ENCODE measurements around the gene LCE7A.

Gene LCE7A, protein sequence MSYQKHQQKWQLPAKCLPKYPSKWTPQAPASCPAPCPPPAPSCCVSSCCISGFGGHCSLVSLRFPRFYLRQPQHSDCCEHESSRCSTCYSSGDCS

DNA sequence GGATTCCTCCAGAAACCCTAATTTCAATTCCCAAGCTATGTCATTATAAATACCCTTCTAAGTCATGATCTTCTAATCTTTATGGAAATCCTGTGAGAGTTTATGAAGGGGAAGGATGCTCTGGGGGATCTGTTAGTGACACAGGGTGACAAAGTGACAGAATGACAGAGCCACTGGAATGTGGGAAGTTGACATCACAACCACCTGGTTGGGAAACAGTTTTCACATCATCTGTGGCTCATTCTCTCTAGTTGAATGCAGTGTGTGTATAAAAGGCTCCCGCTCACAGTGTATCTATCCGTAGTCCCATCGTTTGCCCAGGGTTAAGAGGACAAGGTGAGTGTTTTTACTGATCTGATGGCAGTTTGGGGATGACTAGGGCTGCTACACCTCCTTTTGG lies at the start of gene LCE7A:
LCE7A (plus strand) TSS at position 301 of the 400 bp plus-strand sequence. CDS start 702 bp downstream, outside the sequence.
- no peak for DNase-seq (ENCODE audit: low spot score)

GRCh38 chr1:152811050-152811449 lies 48.7 kb upstream of the LCE7A start:
- DNase-seq (ENCODE audit: low spot score): no peak

DNA sequence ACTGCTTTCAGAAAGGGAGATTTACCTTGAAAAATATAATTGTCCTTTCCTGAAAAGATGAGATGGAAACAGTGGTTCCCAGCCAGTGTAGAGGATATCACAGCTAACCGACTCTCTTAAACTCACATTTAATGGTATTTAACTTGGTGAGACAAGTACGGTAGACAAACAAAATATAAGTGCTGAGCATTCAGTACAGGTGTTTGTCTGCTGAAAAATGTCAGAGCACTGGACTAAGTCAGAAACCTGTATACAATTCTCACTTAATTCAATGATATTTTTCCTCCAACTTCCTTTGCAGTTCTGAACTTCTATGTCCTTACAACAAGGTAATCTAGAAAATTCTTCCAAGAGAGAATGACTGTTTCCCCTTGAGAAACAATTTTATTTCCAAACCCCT lies 48.1 kb upstream of the LCE7A start, which contains the start of gene LCE1B:
LCE1B (plus strand) TSS at position 301 of the 400 bp plus-strand sequence. CDS start 476 bp downstream, outside the sequence.
- DNase-seq (ENCODE audit: low spot score): no peak

DNA sequence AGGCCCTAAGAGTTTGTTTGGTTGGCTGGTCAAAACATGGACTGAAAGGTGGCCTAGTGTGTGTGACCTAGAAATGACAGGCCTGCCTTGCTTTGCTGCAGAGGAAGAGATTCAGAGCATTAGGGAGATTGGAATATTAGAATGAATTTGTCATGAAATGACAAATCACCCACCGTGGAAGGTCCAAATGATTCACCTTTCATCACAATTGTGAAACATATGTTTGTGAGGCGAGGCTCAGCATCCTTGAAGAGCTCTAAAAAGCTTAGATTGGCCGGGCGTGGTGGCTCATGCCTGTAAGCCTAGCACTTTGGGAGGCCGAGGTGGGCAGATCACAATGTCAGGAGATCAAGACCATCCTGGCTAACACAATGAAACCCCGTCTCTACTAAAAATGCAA lies 42.5 kb upstream of the LCE7A start:
- DNase-seq (ENCODE audit: low spot score): no peak

DNA sequence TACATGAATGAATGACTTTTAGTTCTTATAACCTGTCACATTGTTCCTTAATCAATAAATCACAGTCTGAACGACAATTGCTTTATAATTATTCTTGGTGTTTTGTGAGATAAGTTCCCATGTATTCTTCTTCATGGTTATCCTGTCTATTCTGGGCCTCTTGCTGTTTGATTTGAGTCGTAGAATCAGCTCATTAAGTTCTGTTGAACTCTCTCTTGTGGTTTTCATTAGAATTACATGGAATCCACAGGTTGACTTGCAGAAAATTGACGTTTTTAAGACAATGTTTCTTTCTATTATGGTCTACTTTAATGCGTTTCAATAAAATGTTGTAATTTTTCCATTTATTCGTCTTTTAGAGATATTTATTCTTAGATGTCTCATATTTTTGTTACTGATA lies 36.5 kb upstream of the LCE7A start:
- DNase-seq (ENCODE audit: low spot score): no peak

- no peak for DNase-seq (ENCODE audit: low spot score)
Measured at GRCh38 chr1:152824964-152825363, 34.8 kb upstream of the LCE7A start.

- DNase-seq (ENCODE audit: low spot score): no peak
Measured at GRCh38 chr1:152827173-152827572, 32.6 kb upstream of the LCE7A start, which contains the start of gene LCE1A. TSS of gene LCE1A (plus strand) at chr1:152827473. CDS start at chr1:152827473, 0 bp downstream.

GRCh38 chr1:152836870-152837269 lies 22.9 kb upstream of the LCE7A start:
- DNase-seq (ENCODE audit: low spot score): no peak

DNA sequence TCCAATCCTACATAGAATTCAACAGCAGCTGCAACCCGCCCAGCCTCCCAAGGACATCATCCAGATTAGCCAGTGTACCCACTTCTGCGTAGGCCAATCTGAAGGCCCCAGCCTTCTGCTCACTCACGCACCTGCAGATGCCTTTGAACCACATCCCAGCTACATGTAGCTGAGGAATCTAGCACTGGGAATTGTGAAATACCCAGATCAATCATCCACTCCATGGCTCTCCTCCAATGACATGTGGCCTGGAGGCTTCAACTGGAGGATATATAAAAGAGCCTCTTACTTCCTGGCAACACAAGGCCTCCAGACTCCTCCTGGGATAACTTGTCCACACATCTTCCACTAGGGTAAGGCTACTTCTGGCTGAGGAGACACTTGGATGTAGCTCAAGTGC lies 17.2 kb upstream of the LCE7A start, which contains the start of gene LCE6A:
LCE6A (plus strand) TSS at position 301 of the 400 bp plus-strand sequence. CDS start 665 bp downstream, outside the sequence.
- DNase-seq (ENCODE audit: low spot score): no peak

- no peak for DNase-seq (ENCODE audit: low spot score)
Measured at GRCh38 chr1:152855661-152856060, 4.1 kb upstream of the LCE7A start.

DNA sequence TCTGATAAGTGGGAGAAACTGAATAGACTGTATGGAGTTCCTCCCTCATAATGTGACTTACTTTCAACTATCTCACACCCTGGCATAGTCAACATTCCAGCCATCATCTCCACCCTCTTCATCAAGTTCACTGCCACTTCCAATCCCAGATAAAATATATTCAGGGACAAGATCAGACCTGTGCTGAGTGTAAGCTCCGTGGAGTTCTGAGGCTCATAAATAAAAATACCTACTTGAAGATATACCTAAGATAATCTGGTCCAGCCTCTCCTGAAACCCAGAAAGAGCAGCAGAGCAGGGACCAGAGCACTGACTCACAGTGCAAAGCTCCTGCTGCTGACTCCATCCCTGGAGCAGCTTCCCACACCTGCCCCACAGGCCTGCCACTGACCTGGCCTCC lies 1.7 kb upstream of the LCE7A start:
- DNase-seq (ENCODE audit: low spot score): no peak

- DNase-seq (ENCODE audit: low spot score): no peak
Measured at GRCh38 chr1:152860129-152860528, 333 bp downstream of the LCE7A start.

- DNase-seq (ENCODE audit: low spot score): no peak
Measured at GRCh38 chr1:152861374-152861773, 1.6 kb downstream of the LCE7A start.

DNA sequence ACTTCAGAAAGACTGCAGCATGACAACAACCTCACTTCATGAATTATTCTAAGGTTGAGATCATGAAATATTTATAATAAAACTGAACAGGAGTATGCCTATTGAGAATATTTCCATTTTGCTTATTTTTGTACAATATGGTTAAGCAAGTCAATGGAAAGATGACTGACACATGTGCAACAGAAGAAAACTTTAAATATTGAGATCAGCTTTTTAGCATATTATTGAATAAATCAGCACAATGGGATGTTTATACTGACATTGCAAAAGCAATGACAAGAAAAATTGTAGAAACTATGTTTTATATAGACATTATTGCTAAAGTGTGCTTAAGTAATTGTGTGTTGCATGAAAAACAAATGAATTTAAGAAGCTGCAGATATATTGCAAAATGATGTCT lies 4.6 kb downstream of the LCE7A start:
- DNase-seq (ENCODE audit: low spot score): no peak

- no peak for DNase-seq (ENCODE audit: low spot score)
Measured at GRCh38 chr1:152866321-152866720, 6.5 kb downstream of the LCE7A start.

- DNase-seq (ENCODE audit: low spot score): peak; percentile 50
Measured at GRCh38 chr1:152869808-152870419, 10.1 kb downstream of the LCE7A start.

GRCh38 chr1:152870831-152871730 lies 11.3 kb downstream of the LCE7A start:
- DNase-seq (ENCODE audit: low spot score): no peak

DNA sequence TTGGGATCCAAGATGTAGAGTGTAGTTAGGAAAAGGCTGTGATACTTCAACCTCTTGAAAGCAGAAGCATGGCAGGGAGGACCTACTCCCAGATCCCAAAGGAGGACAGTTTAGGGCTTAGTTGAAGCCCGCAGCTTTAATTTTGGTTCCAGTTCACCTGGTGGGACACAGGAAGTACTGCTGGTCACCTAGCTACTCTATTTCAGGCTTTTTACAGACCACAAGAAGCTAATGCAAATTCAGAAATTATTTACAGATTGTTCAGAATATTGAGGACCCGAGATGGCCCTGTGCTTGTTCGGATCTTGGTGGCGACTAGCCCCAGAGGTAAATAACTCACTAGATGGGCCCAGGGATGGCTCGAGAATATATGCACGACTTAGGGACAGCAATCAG lies 11.9 kb downstream of the LCE7A start:
- no peak for DNase-seq (ENCODE audit: low spot score)

GRCh38 chr1:152873495-152873894 lies 13.7 kb downstream of the LCE7A start:
- DNase-seq (ENCODE audit: low spot score): no peak

- DNase-seq (ENCODE audit: low spot score): no peak
Measured at GRCh38 chr1:152876827-152877226, 17.0 kb downstream of the LCE7A start.

DNA sequence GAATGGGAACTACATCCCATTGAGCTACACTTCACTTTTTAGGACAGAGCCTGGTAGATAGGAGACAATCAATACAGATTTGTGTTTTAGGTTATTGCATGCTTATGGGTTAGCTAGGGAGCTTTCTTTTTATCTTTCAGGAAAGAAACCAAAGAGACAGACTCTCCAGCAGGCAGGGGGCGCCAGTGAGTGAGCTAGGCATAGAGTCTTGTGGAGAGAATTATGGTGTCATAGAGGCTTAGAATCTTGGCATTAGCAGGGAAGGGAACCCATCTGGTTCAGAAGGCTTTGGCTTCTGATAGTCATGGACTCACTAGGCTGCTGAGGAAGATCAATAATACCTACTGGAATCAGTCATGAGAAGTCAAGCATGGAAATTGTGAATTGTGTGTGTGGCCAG lies 18.2 kb downstream of the LCE7A start, which contains the start of gene SMCP:
SMCP (plus strand) TSS at position 281 of the 400 bp plus-strand sequence. CDS start 6,101 bp downstream, outside the sequence.
- no peak for DNase-seq (ENCODE audit: low spot score)

GRCh38 chr1:152879559-152880198 lies 19.9 kb downstream of the LCE7A start:
- no peak for DNase-seq (ENCODE audit: low spot score)

All from ecto neural progenitor cell (in vitro differentiated cells).